Embryonic facial prominence (tissue), 1 donor: ENCODE results near the gene MEIS3.

Source experiments
- DNase-seq: peaks from one replicate; pipeline ENCODE4 v3.0.0-alpha.2; 2016; ENCODE audit errors: extremely low spot score

MEIS3 gene

DNA sequence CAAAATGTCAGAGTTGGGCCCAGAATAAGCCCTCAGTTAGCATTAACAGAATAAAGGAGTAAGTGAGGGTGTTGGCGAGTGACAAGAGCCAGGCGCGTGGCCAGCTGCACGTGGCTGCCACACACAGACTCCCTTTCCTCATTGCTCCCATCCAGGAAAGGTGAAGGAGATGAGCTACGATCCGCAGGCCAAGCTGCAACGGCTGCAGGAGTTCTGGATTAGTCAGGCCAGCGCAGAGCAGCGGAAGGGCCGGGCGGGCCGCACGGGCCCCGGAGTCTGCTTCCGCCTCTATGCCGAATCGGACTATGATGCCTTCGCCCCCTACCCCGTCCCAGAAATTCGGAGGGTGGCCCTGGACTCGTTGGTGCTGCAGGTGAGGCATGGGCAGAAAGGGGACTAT is 57.0 kb downstream of the MEIS3 start:
- DNase-seq, result no peak

DNA sequence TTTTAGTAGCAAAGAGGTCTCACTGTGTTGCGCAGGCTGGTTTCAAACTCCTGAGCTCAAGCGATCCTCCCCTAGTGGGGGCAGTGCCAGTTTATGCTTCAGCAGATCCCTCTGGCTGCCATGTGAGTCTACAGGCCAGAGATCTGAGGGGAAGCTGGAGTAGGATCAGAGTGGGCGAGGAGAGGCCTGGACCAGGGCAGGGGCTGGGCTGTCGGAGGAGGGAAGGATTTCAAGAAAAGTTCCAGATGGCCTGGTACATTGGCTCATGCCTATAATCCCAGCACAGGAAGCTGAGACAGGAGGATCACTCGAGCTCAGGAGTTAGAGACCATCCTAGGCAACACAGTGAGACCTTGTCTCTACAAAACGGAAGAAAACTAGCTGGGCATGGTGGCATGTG is 60.4 kb downstream of the MEIS3 start:
- no peak for DNase-seq

DNA sequence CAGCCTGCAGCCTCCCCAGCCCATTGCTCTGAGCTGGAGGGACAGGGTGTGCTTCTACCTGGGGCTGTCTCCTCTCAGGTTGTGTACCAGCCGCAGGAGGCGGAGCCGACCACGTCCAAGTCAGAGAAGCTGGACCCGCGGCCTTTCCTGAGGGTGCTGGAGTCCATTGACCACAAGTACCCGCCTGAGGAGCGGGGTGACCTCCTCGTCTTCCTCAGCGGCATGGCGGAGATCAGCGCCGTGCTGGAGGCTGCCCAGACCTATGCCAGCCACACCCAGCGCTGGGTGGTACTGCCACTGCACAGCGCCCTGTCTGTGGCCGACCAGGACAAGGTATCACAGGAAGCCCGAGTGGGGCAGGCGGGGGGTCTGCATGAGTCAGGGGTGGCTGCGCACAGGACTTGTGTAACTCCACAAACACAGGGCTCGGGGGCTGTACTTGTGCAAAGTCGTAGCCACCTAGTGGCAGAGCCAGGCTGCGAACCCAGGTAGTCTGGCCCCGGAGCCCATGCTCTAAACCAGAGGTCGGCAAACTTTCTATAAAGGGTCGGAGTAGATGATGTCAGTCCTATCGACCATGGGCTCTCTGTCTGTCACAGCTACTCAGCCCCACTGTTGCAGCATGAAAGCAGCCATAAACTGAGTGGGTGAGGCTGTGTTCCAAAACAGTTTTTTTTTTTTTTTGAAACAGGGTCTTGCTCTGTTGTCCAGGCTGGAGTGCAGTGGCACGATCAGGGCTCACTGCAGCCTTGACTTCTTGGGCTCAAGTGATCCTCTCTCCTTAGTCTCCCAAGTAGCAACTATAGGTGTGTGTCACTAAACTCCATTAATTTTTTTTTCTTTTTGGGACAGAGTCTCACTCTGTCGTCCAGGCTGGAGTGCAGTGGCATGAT is 61.3 kb downstream of the MEIS3 start:
- no peak for DNase-seq

DNA sequence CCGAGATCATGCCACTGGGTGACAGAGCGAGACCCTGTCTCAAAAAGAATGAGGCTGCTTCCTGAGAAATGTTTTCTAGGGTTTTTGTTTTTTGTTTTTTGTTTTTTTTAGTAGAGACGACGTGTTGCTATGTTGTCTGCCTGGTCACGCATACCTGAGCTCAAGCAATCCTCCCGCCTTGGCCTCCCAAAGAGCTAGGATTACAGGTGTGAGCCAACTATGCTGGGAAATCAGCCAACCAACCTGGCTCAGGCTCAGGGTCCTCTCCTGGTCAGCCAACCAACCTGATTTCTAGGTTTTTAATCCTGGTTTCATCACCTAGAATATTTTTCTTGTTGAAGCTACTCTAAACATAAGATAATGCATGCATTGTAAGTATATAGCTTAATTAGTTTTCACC is 62.4 kb downstream of the MEIS3 start:
- DNase-seq, result no peak

DNA sequence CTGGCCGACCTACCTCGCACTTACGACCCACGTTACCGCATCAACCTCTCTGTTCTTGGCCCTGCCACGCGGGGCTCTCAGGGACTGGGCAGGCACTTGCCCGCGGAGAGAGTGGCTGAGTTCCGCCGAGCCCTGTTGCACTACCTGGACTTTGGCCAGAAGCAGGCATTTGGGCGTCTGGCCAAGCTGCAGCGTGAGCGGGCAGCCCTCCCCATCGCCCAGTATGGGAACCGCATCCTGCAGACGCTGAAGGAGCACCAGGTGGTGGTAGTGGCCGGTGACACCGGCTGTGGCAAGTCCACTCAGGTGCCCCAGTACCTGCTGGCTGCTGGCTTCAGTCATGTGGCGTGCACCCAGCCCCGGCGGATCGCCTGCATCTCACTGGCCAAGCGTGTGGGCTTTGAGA is 66.0 kb downstream of the MEIS3 start:
- no peak for DNase-seq
